ENCODE data around the gene PIK3R3.

- TF ChIP-seq CTCF (IDR thresholded peaks at IDR 0.05) (no peak), REST (IDR thresholded peaks at IDR 0.05; ENCODE audit: insufficient read depth in 1 of 2, low read depth in 2 of 2, low read length in 1 of 2) (no peak), SIN3A (IDR thresholded peaks at IDR 0.05; ENCODE audit: borderline replicate concordance, insufficient read depth, low read depth, low read length) (no peak)
Observed at GRCh38 chr1:46175243-46175642, 42.8 kb upstream of the PIK3R3 start.

All from Panc1 (cell line).